Measurements from ENCODE around the gene BRD9. TPM values are rescaled to one million over a fixed set of nuclear protein-coding genes. Genes with fewer than 3 reads are reported as not detected.

The BRD9 gene
- total and polyA plus RNA-seq, 2 of the 4 experiments (the other 2 are of a cell fraction), result 22.0 to 43.4 TPM

DNA sequence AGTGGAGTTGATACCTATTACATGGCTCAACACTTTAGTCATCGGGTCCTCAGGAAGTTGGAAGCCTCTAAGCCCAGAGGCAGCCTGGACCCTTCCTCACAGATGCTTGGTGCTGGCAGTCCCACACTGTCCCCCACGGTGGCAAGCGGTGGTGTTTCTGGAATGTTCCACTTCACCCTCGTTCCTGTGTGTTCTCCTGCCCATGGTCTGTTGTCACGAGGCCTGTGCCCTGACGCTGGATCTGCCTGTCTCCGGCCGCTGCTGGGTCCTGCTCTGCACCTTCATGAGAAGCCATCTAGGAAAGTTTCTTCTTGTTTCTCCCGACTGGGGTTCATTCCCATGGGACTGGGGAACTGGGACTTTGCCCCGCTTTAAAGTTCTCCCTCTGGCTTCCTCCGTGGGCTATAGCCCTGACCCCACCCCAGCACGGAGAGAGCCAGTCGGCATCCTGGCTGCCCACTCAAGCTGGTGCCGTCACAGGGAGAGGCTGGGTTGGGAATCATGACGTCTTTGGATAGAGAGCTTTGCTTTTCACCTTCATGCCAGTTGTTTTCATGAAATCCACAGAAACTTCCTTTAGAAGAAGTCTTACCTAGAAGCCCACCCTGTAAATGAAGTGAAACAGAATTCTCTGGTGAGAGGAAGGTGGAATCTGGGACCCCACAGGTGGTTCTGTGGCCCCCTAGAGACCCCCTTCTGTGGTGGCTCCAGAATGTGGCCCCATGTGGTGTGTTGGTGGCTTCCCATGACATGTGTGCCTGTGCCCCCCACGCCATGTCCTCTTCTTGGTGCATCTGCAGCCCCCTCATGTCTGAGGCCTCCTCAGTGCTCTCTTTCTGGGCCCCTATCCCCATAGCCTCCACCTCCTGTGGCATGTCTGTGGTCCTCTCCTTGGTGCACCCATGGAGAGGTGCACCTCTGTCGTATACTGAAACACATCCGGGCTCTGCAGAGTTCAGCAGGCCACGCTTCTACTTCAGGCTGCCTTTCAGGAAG is 43.8 kb upstream of the BRD9 start:
- H3K9me3 ChIP-seq (ENCODE audit: control insufficient read depth, insufficient read depth, low read length), result no peaks in the 10 kb centered on the region
- no peak overlapping the region for H3K23ac ChIP-seq (ENCODE audit: low read depth, low read length)
- ChIA-PET POLR2A (ENCODE audit: unreplicated experiment) (no interaction called here), CTCF (interaction anchor here (1.0 to 1.5 kb wide), 3 partner anchors 12 to 231 kb away, joined by 3 to 6 read pairs (median 4); no protein-coding TSS in a partner anchor)
- H3K4me1 ChIP-seq (ENCODE audit: control insufficient read depth, insufficient read depth, low read length), result peaks cover 7% of the 10 kb centered on the region; the same call in 1 of the 2 replicates
- H4K20me1 ChIP-seq (ENCODE audit: insufficient read depth, low read length), result no peaks in the 10 kb centered on the region
- H4K8ac ChIP-seq (ENCODE audit: low read depth in 2 of 2, low read length in 2 of 2), result no peak overlapping the region
- in situ Hi-C loops (cut with MboI; ENCODE audit: low sequenced_read_pairs) (loop anchor here (10.0 kb wide), 3 partner anchors 198 to 708 kb away; no protein-coding TSS in a partner anchor), dilution Hi-C loops (cut with HindIII; ENCODE audit: low sequenced_read_pairs, unreplicated experiment) (no loop called here), intact Hi-C loops (cut with micrococcal nuclease) (no loop called here)
- H2BK120ac ChIP-seq (ENCODE audit: low read depth, low read length), result no peak overlapping the region
- no peak overlapping the region for H3K27ac ChIP-seq (ENCODE audit: insufficient read depth, low read length)
- H3K18ac ChIP-seq (ENCODE audit: low read depth, low read length), result no peak overlapping the region; the same call in 1 of the 2 replicates
- no peak for TF ChIP-seq POLR2A (IDR thresholded peaks at IDR 0.05; ENCODE audit: low read depth, low read length)
- TF ChIP-seq MAFK (IDR thresholded peaks at IDR 0.05; ENCODE audit: low read depth, low read length), result no peak
- no peak for TF ChIP-seq SMC3 (IDR thresholded peaks at IDR 0.05; ENCODE audit: low read depth, low read length)
- no peak for TF ChIP-seq RCOR1 (IDR thresholded peaks at IDR 0.05; ENCODE audit: insufficient replicate concordance, low read length)
- no peak for TF ChIP-seq MAZ (IDR thresholded peaks at IDR 0.05; ENCODE audit: borderline replicate concordance, low read depth, low read length)
- TF ChIP-seq, protein P1, sequence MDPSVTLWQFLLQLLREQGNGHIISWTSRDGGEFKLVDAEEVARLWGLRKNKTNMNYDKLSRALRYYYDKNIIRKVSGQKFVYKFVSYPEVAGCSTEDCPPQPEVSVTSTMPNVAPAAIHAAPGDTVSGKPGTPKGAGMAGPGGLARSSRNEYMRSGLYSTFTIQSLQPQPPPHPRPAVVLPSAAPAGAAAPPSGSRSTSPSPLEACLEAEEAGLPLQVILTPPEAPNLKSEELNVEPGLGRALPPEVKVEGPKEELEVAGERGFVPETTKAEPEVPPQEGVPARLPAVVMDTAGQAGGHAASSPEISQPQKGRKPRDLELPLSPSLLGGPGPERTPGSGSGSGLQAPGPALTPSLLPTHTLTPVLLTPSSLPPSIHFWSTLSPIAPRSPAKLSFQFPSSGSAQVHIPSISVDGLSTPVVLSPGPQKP (IDR thresholded peaks at IDR 0.05; ENCODE audit: borderline replicate concordance, low read depth, low read length), result no peak
- no peak for TF ChIP-seq RFX5 (IDR thresholded peaks at IDR 0.05; ENCODE audit: low read depth, low read length)
- no peak for TF ChIP-seq RAD21 (IDR thresholded peaks at IDR 0.05; ENCODE audit: low read length)
- no peak for TF ChIP-seq BHLHE40 (IDR thresholded peaks at IDR 0.05; ENCODE audit: low read depth, low read length)
- H2BK5ac ChIP-seq (ENCODE audit: low read depth, low read length, poor library complexity, severe bottlenecking), result no peak overlapping the region
- no peak overlapping the region for H3K9ac ChIP-seq (ENCODE audit: low read depth, low read length)
- no peak overlapping the region for H2BK20ac ChIP-seq (ENCODE audit: low read depth, low read length)
- H3K27me3 ChIP-seq (ENCODE audit: control insufficient read depth, insufficient read depth, low read length), result peaks cover 46% of the 10 kb centered on the region
- H4K91ac ChIP-seq (ENCODE audit: insufficient read depth, low read depth, low read length), result no peak overlapping the region
- no peak overlapping the region for H3K14ac ChIP-seq (replicated peaks; ENCODE audit: low read depth, low read length)
- no TSS peak for BruUV-seq (replicated peaks)
- peak overlapping the region; percentile 55 for H2AK9ac ChIP-seq (replicated peaks; ENCODE audit: low read depth, low read length, poor library complexity)
- H3K4me2 ChIP-seq (ENCODE audit: low read depth, low read length), result no peak overlapping the region
- DNase-seq (no peak), ATAC-seq (ENCODE audit: low read depth) (no peak)
- H3K4ac ChIP-seq (ENCODE audit: low read depth, low read length), result no peak overlapping the region
- H2AK5ac ChIP-seq (ENCODE audit: low read depth, low read length), result peak overlapping the region; percentile 39; the same call in 1 of the 2 replicates
- no peak overlapping the region for H4K5ac ChIP-seq (ENCODE audit: low read depth, low read length)
- WGBS, 2 experiments (ENCODE audit: extremely low coverage in 2 of 2, insufficient read length in 1 of 2), result 88% methylated on average over 8 of the region's 19 CpGs; no CpG with 5 or more reads in 1 of the 2 experiments
- no peak overlapping the region for H3K56ac ChIP-seq (ENCODE audit: extremely low read depth, insufficient read depth, low read length)
- H3K4me3 ChIP-seq (ENCODE audit: insufficient read depth, low read depth, low read length), result no peak overlapping the region
- H3K79me1 ChIP-seq (ENCODE audit: low read depth in 1 of 2, low read length in 2 of 2), result no peaks in the 10 kb centered on the region
- H3K36me3 ChIP-seq (ENCODE audit: control insufficient read depth, insufficient read depth, low read length), result no peaks in the 10 kb centered on the region
- H3K9me1 ChIP-seq (ENCODE audit: insufficient read depth, low read length), result no peaks in the 10 kb centered on the region
- no peak overlapping the region for H2AFZ ChIP-seq (replicated peaks; ENCODE audit: low read length, poor library complexity)
- peak overlapping the region; percentile 22; the same call in 1 of the 3 replicates for H2BK15ac ChIP-seq (ENCODE audit: low read depth, low read length)

All from IMR-90 (cell line).